SU-DHL-6 (cell line): ENCODE data around the gene C17orf114.

Experiments used
- H2AFZ ChIP-seq: fragments of 200-600 bp; sonication (generic); 2 replicates; pipeline ENCODE4 v1.6.1; 2014; ENCODE audit warnings: low read depth, mild to moderate bottlenecking, moderate library complexity, mixed read lengths, antibody characterized with exemption, low read length; ENCODE audit not compliant: severe bottlenecking
- H3F3A ChIP-seq: fragments of 200-600 bp; shearing (Covaris generic); 2 replicates; pipeline ENCODE4 v1.6.0; 2016; ENCODE audit warnings: antibody characterized with exemption, mild to moderate bottlenecking; ENCODE audit not compliant: insufficient read depth
- H3K27ac ChIP-seq: fragments of 200-600 bp; sonication (generic); 2 replicates; pipeline ENCODE4 v1.5.1; 2016; ENCODE audit warnings: low read depth, mild to moderate bottlenecking, low read length, moderate library complexity, mixed read lengths
- H3K27me3 ChIP-seq: fragments of 200-600 bp; sonication (generic), shearing (Covaris generic); 2 replicates; pipeline ENCODE4 v1.6.0; 2014; ENCODE audit warnings: mild to moderate bottlenecking, low read length
- H3K36me3 ChIP-seq: fragments of 200-600 bp; sonication (generic); 2 replicates; pipeline ENCODE4 v1.6.1; 2014; ENCODE audit warnings: mild to moderate bottlenecking, low read length, mixed read lengths
- H3K4me2 ChIP-seq: fragments of 300-600, 200-600 bp; shearing (Covaris generic), sonication (generic); 2 replicates; pipeline ENCODE4 v1.6.0; 2014; ENCODE audit warnings: low read length, low read depth, mild to moderate bottlenecking; ENCODE audit not compliant: poor library complexity, severe bottlenecking
- H3K4me3 ChIP-seq: fragments of 200-600 bp; sonication (generic); 2 replicates; pipeline ENCODE4 v1.5.1; 2014; ENCODE audit warnings: antibody characterized with exemption, low read length, mild to moderate bottlenecking, mixed read lengths; ENCODE audit not compliant: insufficient read depth, poor library complexity, severe bottlenecking
- H3K79me2 ChIP-seq: fragments of 200-600 bp; sonication (generic); 2 replicates; pipeline ENCODE4 v1.6.1; 2014; ENCODE audit warnings: mild to moderate bottlenecking, low read length, moderate library complexity; ENCODE audit not compliant: insufficient read depth
- H3K9ac ChIP-seq: fragments of 200-600 bp; sonication (generic); 2 replicates; pipeline ENCODE4 v1.7.0; 2014; ENCODE audit warnings: mild to moderate bottlenecking, low read length
- H3K9me2 ChIP-seq: fragments of 200-600 bp; sonication (generic); replicated peaks from 2 replicates; pipeline ENCODE4 v1.6.1; 2014; ENCODE audit warnings: low read length; ENCODE audit not compliant: insufficient read depth
- H3K9me3 ChIP-seq: fragments of 200-600 bp; sonication (generic); 2 replicates; pipeline ENCODE4 v1.6.1; 2014; ENCODE audit warnings: low read length, mixed read lengths; ENCODE audit not compliant: insufficient read depth
- H4K20me1 ChIP-seq: fragments of 200-600 bp; sonication (generic); 2 replicates; pipeline ENCODE4 v1.6.1; 2014; ENCODE audit warnings: low read depth, mild to moderate bottlenecking, antibody characterized with exemption, low read length, moderate library complexity, mixed read lengths
- CTCF ChIP-seq: fragments of 200-600 bp; sonication (generic); IDR thresholded peaks from one replicate; pipeline ENCODE4 v1.5.1; 2017; ENCODE audit warnings: antibody characterized with exemption, mild to moderate bottlenecking, low read length, moderate library complexity; ENCODE audit not compliant: insufficient read depth, poor library complexity, severe bottlenecking
- EZH2phosphoT487 ChIP-seq: fragments of 200-600 bp; sonication (generic), shearing (Covaris generic); conservative IDR thresholded peaks from 2 replicates; pipeline ENCODE4 v1.6.1; 2018; ENCODE audit warnings: mild to moderate bottlenecking, antibody characterized with exemption, low read length, moderate library complexity, mixed read lengths

C17orf114 gene

GRCh38 chr17:4843321-4844000 lies 41.3 kb upstream of the C17orf114 start:
- TF ChIP-seq CTCF: no peak
- no peak for TF ChIP-seq EZH2phosphoT487
- H3K9ac ChIP-seq: no peak overlapping the region
- no peaks in the 10 kb centered on the region for H3K9me2 ChIP-seq
- H3K4me2 ChIP-seq: no peak overlapping the region
- no peaks in the 10 kb centered on the region for H3K36me3 ChIP-seq
- no peaks in the 10 kb centered on the region for H3K27me3 ChIP-seq
- H2AFZ ChIP-seq: no peak overlapping the region
- H3K27ac ChIP-seq: no peak overlapping the region
- no peak overlapping the region for H3K4me3 ChIP-seq
- peaks cover 57% of the 10 kb centered on the region for H3K79me2 ChIP-seq
- H4K20me1 ChIP-seq: peaks cover 3% of the 10 kb centered on the region; the same call in 1 of the 2 replicates
- H3F3A ChIP-seq: no peaks in the 10 kb centered on the region
- H3K9me3 ChIP-seq: no peaks in the 10 kb centered on the region

GRCh38 chr17:4842376-4842775 lies 40.2 kb upstream of the C17orf114 start:
- Histone ChIP-seq H3K9me3 (no peaks in the 10 kb centered on the region), H2AFZ (no peak overlapping the region), H3K27me3 (no peaks in the 10 kb centered on the region), H3K4me2 (no peak overlapping the region), H4K20me1 (peaks cover 3% of the 10 kb centered on the region; the same call in 1 of the 2 replicates), H3K27ac (no peak overlapping the region), H3K9me2 (no peaks in the 10 kb centered on the region), H3K4me3 (no peak overlapping the region), H3K9ac (no peak overlapping the region), H3K36me3 (no peaks in the 10 kb centered on the region), H3F3A (no peaks in the 10 kb centered on the region), H3K79me2 (peaks cover 57% of the 10 kb centered on the region)
- TF ChIP-seq CTCF: no peak
- no peak for TF ChIP-seq EZH2phosphoT487

- no peak overlapping the region for H2AFZ ChIP-seq
- no peak overlapping the region for H3K4me3 ChIP-seq
- H3K9ac ChIP-seq: no peak overlapping the region
- no peaks in the 10 kb centered on the region for H3K9me2 ChIP-seq
- TF ChIP-seq CTCF (no peak), EZH2phosphoT487 (no peak)
- H4K20me1 ChIP-seq: peaks cover 3% of the 10 kb centered on the region; the same call in 1 of the 2 replicates
- H3K36me3 ChIP-seq: no peaks in the 10 kb centered on the region
- H3K9me3 ChIP-seq: no peaks in the 10 kb centered on the region
- no peak overlapping the region for H3K4me2 ChIP-seq
- no peak overlapping the region for H3K27ac ChIP-seq
- no peaks in the 10 kb centered on the region for H3K27me3 ChIP-seq
- H3F3A ChIP-seq: no peaks in the 10 kb centered on the region
- peaks cover 60% of the 10 kb centered on the region for H3K79me2 ChIP-seq
Measured at GRCh38 chr17:4840893-4841242, 38.7 kb upstream of the C17orf114 start.
